NCI-H82 treated with DMSO at 0.1 percent for 48 hours (cell line): ENCODE measurements around the gene CKAP5.

ENCODE experiments used
- DNase-seq: peaks from one replicate; lab custom pipeline; 2025; ENCODE audit not compliant: unreplicated experiment; lab: John Stamatoyannopoulos, UW

CKAP5 gene

DNA sequence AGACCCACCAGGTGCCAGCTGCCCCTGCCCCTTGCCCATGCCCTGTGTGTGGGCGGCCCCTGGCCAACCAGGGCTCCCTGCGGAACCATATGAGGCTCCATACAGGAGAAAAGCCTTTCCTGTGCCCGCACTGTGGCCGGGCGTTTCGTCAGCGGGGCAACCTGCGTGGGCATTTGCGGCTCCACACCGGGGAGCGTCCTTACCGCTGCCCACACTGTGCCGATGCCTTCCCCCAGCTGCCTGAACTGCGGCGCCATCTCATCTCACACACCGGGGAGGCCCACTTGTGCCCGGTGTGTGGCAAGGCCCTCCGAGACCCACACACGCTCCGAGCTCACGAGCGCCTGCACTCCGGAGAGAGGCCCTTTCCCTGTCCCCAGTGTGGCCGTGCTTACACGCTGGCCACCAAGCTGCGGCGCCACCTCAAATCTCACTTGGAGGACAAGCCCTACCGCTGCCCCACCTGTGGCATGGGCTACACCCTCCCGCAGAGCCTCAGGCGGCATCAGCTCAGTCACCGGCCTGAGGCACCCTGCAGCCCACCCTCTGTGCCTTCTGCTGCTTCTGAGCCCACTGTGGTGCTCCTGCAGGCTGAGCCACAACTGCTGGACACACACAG, 140.9 kb downstream of the CKAP5 start:
- no peak for DNase-seq

DNA sequence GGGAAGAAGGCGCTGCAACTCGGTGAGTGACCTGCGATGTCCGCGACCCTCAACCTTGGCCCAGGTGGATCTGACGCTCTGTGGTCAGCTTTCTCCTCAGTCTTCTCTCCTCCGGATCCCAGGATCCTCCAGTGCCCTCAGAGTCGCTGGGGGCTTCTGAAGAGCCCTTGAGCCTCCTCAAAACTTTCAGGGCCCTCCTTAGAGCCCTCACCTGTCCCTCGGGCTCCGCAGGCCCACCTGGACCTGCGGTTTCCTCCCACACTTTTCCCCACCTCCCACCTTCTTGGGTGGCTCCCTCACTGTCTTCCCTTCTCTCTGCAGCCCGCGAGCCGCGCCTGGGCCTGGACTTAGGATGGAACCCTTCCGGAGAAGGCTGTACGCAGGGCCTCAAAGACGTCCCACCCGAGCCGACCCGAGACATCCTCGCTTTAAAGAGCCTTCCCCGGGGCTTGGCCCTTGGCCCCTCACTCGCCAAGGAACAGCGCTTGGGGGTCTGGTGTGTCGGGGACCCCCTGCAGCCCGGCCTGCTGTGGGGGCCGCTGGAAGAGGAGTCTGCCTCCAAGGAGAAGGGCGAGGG, 144.9 kb downstream of the CKAP5 start:
- DNase-seq: no peak

DNA sequence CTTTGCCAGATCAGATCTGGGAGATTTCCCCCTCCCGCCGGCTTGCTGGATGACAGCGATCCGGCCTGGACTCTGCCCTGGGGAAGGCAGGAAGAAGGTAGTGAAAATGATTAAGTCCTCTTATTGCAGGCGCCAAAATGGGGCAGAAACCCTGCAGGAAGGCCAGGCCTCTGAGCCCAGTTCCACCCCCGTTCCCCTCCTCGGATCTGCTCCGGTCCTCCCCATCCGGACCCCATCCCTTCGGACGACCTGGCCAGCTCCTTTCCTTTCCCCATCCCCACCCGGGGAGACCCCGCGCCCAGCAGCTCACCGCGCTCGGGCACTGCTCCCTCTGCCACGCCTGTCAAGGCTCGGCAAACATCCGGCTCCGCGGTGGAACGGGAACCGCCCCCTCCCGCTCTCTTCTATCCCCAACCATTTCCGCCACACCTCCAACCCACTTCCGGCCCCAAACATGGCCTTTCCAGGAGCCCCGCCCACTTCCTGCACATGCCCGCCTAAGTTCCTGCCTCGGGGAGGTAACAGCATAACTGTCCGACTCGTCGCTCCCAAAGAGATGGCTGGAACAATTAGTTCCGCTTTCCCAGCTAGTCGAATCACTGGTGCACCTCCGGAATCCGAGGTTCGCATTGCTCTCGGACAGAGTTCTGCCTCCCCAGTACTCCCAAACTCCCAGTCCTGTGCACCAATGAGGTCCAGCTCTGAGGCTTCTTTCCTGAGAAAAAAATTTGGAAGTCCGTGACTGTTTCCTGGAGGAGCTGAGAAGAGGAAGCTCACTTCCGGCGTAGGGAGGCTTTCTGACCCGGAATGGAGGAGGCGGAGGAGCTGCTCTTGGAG, 145.6 kb downstream of the CKAP5 start, which contains the start of the genes ARHGAP1 and ZNF408:
ARHGAP1 (minus strand) TSS at position 379 of the 837 bp plus-strand sequence. CDS start 4,512 bp downstream, outside the sequence.
ZNF408 (plus strand) TSS at position 791 of the 837 bp plus-strand sequence; CDS start at position 808, 17 bp downstream.
- DNase-seq: peak; percentile 94

DNA sequence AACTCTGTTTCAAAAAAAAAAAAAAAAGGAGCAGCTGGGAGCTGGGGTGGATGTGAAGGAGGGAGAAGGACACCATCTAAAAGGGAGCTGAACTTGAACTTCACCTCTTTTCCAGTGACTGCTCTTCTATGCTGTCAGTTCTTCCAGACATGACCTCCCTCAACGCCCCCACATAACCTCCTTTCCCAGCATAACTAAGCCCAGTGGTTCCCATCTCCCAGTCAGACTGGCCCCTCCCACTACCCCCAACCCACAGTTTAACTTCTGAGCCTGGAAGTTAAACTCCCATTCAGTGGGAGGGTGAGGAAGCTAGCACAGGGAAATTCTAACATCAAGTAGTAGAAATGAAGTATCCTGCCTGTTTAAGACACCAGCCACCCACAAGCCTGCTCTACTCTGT, 147.5 kb downstream of the CKAP5 start:
- DNase-seq: no peak

DNA sequence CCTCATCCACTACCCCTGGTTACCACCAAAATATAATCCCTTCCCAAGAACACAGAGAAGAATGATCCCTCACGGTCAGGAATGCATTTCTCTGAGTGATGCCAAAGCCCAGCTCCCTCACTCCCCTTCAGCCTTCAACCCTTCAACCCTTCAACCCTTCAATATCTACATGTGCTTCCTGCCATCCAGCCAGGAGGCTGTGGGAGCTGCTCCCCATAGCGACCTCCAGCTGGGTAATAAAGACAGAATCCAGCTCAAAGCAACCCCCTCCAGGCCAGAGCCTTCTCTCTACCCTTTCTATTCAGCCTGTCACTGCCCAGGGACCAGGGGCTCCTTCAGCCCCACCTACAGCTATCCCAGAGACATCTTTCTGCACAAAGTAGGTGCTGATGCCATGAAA, 148.4 kb downstream of the CKAP5 start:
- no peak for DNase-seq

DNA sequence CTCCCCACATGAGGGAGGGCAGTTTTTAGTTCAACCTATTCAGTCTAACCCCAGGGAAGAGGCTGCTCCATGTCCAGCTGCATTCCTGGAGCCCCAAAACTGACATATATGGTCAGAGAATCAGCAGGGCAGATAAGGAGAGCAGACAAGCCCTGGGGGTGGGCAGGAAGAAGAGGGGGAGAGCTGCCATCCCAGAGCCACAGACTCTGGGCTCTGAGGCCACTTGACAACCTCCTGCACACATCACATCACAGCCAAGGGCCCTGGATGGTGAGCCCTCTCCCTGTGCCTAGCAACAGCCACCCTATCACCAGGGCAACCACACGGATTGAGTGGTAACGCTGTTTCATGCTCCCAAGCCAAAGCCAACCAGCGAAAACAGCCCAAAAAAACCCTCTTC, 148.8 kb downstream of the CKAP5 start:
- DNase-seq: no peak

DNA sequence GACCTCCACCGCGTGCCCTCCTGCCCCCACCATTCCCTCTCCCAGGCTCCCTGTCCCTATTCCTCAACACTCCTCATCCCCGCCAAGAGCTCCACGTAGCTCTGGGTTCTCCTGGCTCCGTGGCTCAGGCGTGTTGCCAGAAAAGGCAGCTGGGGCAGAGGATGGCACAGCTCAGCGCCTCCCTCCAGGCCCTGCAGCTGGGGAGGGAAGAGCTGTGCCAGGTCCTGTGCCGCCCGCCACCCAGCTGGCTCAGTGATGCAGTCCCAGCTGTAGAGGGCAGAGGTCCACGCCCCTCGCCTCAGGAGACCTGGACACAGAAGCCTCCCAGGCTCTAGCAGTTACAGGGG, 149.9 kb downstream of the CKAP5 start:
- no peak for DNase-seq

DNA sequence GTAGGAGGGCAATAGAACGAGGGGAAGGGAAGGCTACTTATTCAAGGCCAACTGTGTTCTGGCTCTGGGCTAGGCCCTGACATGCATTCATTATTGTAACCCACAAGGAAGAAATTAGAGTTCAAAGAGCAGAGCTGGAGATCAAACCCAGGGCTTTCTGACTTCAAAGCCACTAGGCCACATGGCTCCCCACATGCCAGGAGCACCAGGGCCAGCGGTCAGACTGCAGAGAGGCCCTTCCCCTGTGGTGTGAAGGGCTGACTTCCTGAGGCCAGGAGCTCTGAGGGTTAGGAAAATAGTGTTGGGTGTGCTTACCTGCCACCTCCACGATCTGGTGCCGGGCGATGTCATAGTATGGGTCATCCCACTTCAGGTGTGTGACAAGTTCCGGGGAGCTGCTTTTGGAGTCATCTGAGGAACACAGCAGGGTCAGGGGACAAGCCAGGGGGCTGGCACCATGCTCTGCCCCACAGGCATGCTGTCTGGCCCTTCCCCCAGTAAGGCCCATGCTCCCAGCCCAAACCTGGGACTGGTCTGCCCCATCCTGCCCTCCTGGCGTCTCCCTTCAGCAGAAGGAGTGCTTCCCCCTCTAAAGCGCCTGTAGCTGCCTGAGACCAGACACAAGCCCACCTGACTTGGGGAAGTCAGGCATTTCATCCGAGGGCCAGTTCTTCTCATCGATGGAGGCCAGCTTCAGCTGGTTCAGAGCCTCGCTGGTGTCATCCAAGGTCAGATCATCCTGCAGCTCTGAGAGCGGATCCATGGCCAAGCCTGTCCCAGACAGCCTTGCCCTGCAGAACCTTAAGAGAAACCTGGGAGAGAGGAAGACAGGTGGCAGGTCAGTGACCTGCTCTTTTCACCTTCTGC, 150.5 kb downstream of the CKAP5 start:
- DNase-seq: no peak

DNA sequence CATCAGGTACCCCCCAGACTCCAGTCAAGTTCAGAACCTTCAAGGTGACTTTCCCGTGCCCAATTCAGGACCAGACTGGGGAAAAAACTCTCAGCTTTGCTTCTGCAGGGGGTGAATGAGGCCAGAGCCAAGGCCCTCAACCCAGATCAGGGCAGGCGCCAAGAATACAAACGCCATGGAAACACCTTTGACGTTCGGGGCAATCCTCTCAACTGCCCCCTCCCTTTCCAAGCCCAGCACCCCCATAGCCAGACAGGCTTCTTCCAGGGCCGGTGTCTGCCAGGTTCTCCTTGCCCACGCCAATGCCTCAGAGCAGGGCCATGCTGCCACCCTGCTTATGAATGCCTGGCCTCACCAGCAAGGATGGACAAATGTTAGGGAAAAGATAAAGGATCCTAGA, 151.5 kb downstream of the CKAP5 start:
- DNase-seq: no peak

DNA sequence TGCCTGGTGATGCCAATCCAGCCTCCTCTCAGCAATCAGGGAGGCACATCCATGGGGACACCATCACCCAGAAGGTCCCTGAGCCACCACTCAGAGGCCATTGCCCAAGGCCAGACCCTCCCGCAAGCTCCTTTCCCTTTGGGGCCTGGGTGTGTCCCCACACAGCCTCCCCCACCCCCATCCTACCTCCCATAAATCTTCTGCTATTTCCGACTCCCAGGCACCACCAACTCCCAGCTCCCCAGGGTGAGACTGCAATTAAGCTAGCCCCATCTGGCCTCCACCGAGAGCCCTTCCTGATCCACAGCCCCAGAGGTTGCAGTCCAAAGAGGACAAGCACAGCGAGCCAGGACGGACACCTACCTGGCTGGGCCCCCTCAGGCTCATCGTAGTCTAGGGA, 152.0 kb downstream of the CKAP5 start:
- peak; percentile 1 for DNase-seq

DNA sequence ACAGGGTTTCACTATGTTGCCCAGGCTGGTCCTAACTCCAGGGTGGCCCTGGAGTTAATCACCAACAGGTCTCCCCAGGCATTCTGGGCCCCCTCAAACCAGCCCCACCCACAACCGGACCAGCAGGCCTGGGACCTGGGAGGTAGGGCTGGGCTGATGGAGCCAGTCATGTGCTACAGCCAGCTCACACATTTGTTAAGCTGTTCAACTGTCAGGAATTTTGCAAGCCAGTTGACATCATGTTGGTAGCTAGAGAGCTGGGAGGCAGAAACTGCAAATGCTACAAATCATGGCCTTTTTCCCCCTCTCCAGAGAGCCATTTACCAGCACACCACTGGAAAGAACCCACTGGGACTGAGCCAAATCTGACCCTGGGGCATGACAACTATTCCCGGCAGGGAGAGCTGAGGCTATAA, 152.5 kb downstream of the CKAP5 start:
- no peak for DNase-seq
